T-helper 1 cell treated with Interleukin-12 subunit alpha and Interleukin-12 subunit beta and Interleukin-4 antibody, amounts not matched to agents 30 ng/mL and 1 ng/mL, for 36 hours (primary cell): ENCODE results near the gene STK40. TPM values are rescaled to one million over a fixed set of nuclear protein-coding genes. Genes with fewer than 3 reads are reported as not detected.

Experiments
- intact Hi-C: fragments of 100-400 bp; cut with micrococcal nuclease; formaldehyde crosslinking; loops from one replicate; pipeline ENCODE4 v1.15.1; 2024
- total RNA-seq: library from RNA; stranded (reverse); gene quantifications from 2 replicates; pipeline ENCODE4 v1.2.3, GENCODE V29; 2022

The STK40 gene
- 64.6 and 65.7 TPM in 2 replicates for total RNA-seq

GRCh38 chr1:36385410-36386264, at the start of gene STK40:
STK40 (minus strand) TSS chr1:36385924; CDS start chr1:36361332, 24,592 bp downstream.
- intact Hi-C loops: loop anchor here (1.0 to 10.0 kb wide), 19 partner anchors 12 to 1422 kb away; partner anchors contain the start of genes ADPRS, AGO1, AGO3 and C1orf122

- intact Hi-C loops: no loop called here
Observed at GRCh38 chr1:36433102-36433501, 47.4 kb upstream of the STK40 start.

GRCh38 chr1:36432616-36433015, 46.9 kb upstream of the STK40 start:
- intact Hi-C loops: no loop called here

GRCh38 chr1:36425791-36426190, 40.1 kb upstream of the STK40 start:
- intact Hi-C loops: no loop called here

- intact Hi-C loops: loop anchor here (2.0 kb wide), 1 partner anchor 25 kb away; the partner anchor contains the start of gene LSM10
Observed at GRCh38 chr1:36421649-36422048, 35.9 kb upstream of the STK40 start.

GRCh38 chr1:36420836-36421317, 35.2 kb upstream of the STK40 start:
- intact Hi-C loops: loop anchor here (1.0 to 2.0 kb wide), 8 partner anchors 24 to 322 kb away; partner anchors contain the start of genes LSM10, SH3D21 and TRAPPC3

GRCh38 chr1:36420409-36420808, 34.7 kb upstream of the STK40 start:
- intact Hi-C loops: loop anchor here (1.0 to 2.0 kb wide), 8 partner anchors 24 to 321 kb away; partner anchors contain the start of genes LSM10, SH3D21 and TRAPPC3

GRCh38 chr1:36419569-36419968, 33.8 kb upstream of the STK40 start:
- intact Hi-C loops: no loop called here

- intact Hi-C loops: no loop called here
Observed at GRCh38 chr1:36419140-36419539, 33.4 kb upstream of the STK40 start.

- intact Hi-C loops: no loop called here
Observed at GRCh38 chr1:36417931-36418330, 32.2 kb upstream of the STK40 start.

GRCh38 chr1:36415661-36416326, 30.1 kb upstream of the STK40 start:
- intact Hi-C loops: no loop called here

- intact Hi-C loops: no loop called here
Observed at GRCh38 chr1:36414384-36414783, 28.7 kb upstream of the STK40 start.

GRCh38 chr1:36411674-36412648, 26.2 kb upstream of the STK40 start:
- intact Hi-C loops: loop anchor here (1.0 to 2.0 kb wide), 3 partner anchors 15 to 105 kb away; partner anchors contain the start of genes LSM10 and SH3D21

GRCh38 chr1:36408479-36408878, 22.8 kb upstream of the STK40 start:
- intact Hi-C loops: no loop called here

GRCh38 chr1:36406440-36406839, 20.7 kb upstream of the STK40 start:
- intact Hi-C loops: no loop called here

- intact Hi-C loops: no loop called here
Observed at GRCh38 chr1:36402504-36402890, 16.8 kb upstream of the STK40 start.

- intact Hi-C loops: no loop called here
Observed at GRCh38 chr1:36401602-36402503, 16.1 kb upstream of the STK40 start.

GRCh38 chr1:36400825-36401601, 15.3 kb upstream of the STK40 start:
- intact Hi-C loops: no loop called here

GRCh38 chr1:36400514-36400824, 14.7 kb upstream of the STK40 start:
- intact Hi-C loops: no loop called here
